ENCODE data around the gene GNRH2.

- no peak for TF ChIP-seq CTCF (tag by site-specific recombination; IDR thresholded peaks at IDR 0.05)
- 0 out of 2 replicates have a peak, but pooled peaks have one; percentile 12 for TF ChIP-seq ZBTB17 (tag by site-specific recombination; IDR thresholded peaks at IDR 0.05)
- TF ChIP-seq MEIS1 (CRISPR knock-in tag; IDR thresholded peaks at IDR 0.05; ENCODE audit: borderline replicate concordance) = no peak
- TF ChIP-seq ZNF16 (tag by site-specific recombination; IDR thresholded peaks at IDR 0.05; ENCODE audit: low read depth) = no peak
- TF ChIP-seq ZNF114 (tag by site-specific recombination; IDR thresholded peaks at IDR 0.05) = no peak
- TF ChIP-seq ZNF302 (tag by site-specific recombination; IDR thresholded peaks at IDR 0.05; ENCODE audit: low read depth) = no peak
- TF ChIP-seq ZNF785 (tag by site-specific recombination; IDR thresholded peaks at IDR 0.05) = no peak
- no peak for TF ChIP-seq BCL11A (tag by site-specific recombination; IDR thresholded peaks at IDR 0.05; ENCODE audit: low read depth)
Observed at GRCh38 chr20:3051385-3052019, 8.1 kb downstream of the GNRH2 start.

Measured in HEK293 (cell line).